NCI-H82 (cell line): ENCODE data around the gene ATXN7L3.

Source experiments
- DNase-seq: peaks from one replicate; lab custom pipeline; 2025; lab: John Stamatoyannopoulos, UW

ATXN7L3 gene

GRCh38 chr17:44218344-44219107 lies 18.8 kb upstream of the ATXN7L3 start:
- peak; percentile 97 for DNase-seq

- peak; percentile 62 for DNase-seq
Observed at GRCh38 chr17:44217738-44218343, 18.2 kb upstream of the ATXN7L3 start.

GRCh38 chr17:44216694-44217093 lies 17.0 kb upstream of the ATXN7L3 start:
- no peak for DNase-seq

- DNase-seq: no peak
Observed at GRCh38 chr17:44216173-44216572, 16.5 kb upstream of the ATXN7L3 start.

DNA sequence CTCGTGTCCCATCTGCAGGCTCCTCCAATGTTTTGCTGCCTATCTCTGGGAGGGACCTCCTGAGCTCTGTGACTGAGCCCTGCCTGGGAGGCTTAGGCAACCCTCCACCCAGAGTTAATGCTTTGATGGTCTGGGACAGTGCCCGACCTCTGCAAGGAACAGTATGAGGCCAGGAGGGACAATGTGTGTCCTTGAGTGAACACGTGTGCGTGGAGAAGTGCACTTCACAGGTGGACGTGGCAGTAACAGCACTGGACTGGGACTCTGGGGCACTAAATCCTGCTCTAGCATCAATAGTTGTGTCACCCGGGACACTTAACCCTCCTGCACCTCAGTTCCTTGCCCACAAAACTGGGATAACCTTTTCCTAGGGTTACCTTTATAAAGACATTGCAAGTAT lies 15.2 kb upstream of the ATXN7L3 start:
- DNase-seq: no peak

- DNase-seq: no peak
Observed at GRCh38 chr17:44214230-44214494, 14.5 kb upstream of the ATXN7L3 start.

DNA sequence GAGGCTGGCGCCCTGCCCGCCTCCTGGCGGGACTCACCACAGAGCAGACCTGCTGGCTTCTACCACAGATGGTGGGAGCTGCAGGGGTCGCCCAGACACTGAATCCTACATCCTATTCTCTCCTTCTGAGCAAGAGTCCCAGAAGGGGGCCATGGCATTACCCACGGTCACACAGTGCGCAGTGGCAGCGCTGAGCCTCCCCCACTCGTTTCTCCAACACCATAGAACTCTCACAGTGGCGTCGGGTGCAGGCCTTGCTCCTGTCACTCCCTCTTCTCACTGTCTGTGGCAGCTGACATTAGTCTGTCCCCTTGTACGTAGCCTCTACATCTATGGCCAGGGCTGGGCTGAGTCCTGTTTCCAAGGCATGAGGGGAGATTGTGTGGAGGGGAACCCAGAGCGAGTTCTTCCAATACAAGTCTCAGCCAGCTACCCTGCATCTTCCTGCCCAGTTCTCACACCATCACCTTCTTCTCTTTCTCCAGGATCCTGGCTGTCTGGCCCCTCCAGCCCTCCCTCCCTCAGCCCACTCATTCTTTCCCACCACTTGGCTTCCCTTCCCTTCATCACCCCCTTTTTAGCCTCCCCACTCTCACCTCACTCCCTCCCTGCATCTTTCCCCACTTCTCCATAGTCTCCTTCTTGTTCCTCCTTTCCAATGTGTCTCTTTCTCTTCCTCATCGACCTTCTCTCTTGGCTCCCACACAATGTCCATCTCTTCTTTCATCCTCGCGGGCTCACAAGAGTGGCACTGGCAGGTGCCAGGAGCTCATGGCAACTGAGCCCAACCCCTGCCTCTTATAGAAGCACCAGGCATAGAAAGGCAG lies 13.9 kb upstream of the ATXN7L3 start:
- DNase-seq: no peak

DNA sequence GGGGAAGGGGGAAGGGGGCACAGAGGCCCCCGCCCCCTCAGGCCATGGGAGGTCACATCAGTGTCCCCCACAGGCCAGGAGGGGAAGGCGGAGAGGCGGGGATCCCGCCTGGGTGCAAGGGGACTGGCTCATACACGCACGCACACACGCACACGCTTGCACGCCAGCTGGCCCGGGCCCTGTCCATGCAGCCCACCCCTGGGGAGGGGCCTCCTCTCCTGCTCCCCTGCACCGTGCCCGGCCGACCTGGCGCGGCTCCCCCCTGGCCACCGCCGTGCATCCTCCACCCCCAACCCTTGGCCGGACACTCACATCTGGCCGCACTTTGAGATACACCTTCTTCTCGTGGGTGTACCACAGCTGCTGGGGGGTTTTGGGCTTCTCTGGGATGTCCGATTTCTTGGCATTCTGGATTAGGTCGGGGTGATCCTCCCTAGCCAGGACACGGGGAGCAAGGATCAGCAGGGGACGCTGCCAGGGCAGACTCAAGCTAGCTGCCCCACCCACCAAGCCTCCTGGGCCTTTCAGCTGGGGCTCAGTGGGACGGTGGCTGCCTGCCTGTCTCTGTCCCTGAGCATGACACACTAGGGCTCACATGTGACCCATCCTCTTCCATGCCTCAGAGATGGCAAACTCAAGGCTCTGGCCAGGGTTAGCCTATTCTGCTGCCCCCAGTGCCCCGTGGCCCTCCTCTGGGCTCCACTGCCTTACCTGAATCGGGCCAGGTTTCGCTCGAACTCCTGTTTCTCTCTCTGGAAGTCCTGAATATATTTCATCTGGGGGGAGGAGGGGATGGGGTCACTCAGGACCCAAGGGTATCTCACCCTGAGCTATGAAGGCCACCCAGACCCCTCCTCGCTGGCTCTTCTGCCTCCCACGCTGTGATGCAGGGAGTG lies 13.1 kb upstream of the ATXN7L3 start:
- DNase-seq: no peak

- DNase-seq: no peak
Observed at GRCh38 chr17:44211281-44212265, 11.9 kb upstream of the ATXN7L3 start.

- DNase-seq: peak; percentile 96
Observed at GRCh38 chr17:44210342-44211192, 10.9 kb upstream of the ATXN7L3 start.

DNA sequence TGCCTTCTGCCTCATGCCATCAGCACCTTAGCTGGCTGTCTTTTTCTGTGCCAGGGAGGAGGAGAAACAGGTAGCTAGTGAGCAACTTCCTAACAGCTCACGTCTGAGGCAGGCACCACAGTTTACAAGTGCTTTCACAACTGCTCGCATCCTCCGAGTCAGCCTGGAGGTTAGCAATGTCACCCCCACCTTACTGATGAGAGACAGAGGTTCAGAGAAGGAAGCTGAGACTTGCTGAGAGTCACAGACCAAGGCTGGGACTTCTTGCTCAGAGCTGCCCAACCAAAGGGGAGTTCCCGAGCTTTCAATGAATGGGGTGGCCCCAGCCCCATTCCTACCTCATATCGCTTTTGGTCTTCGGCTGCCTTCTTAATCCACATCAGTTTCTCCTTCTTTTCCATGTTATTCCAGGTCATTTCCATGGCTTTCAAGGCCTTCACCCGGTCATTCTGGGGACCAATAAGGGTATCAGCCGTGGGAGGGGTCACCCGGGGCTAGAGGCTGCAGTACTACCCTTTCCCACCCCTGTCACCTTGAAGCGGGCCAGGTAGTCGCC lies 10.2 kb upstream of the ATXN7L3 start:
- no peak for DNase-seq

DNA sequence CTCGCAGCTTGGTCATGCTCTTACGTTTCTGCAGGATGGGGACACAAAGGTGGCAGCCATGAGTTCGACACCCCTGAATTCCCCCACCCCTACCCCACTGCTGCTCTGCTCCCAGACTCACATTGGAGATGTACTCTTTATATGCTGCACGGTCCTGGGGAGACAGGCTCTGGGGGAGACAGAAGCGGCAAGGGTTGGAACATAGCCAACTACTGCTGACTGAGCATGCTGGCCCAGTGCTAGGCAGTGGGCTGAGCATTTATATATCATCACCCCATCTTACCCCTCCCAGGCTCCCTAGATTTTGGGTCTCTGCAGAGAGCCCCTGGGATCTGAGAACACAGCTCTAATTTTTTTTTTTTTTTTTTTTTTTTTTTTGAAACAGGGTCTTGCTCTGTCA lies 8.1 kb upstream of the ATXN7L3 start:
- no peak for DNase-seq

DNA sequence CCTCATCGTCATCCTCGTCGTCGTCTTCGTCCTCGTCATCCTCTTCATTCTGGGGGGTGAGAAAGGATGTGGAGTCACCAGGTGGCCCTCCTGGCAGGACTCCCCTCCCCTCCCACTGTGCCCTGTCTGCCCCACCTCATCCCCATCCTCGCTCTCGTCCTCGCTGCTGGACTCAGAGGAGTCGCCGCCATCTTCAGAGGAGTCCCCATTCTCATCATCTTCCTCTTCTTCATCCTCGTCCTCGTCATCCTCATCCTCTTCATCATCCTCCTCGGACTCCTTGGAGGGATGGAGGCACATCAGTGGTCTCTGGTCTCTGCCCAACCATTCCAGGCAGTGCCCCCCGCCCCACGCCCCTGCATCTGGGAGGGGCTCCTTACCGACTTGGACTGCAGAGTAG lies 7.6 kb upstream of the ATXN7L3 start:
- no peak for DNase-seq

DNA sequence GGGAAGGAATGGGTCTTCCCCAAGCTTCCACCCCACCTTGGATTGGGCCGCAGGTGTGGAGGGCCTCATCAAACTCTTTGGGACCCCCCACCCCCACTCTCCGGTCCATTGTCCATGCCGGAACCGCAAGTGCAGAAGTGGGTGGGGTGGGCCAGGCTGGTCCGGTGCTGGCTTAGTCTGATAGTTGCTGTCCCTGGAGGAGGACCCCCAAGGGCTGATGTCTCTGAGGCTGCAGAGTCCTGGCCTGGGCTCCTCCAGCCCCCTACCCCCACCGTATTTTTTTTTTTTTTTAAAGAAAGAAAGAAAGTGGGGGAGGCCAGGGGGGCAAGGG lies 7.1 kb upstream of the ATXN7L3 start:
- no peak for DNase-seq

DNA sequence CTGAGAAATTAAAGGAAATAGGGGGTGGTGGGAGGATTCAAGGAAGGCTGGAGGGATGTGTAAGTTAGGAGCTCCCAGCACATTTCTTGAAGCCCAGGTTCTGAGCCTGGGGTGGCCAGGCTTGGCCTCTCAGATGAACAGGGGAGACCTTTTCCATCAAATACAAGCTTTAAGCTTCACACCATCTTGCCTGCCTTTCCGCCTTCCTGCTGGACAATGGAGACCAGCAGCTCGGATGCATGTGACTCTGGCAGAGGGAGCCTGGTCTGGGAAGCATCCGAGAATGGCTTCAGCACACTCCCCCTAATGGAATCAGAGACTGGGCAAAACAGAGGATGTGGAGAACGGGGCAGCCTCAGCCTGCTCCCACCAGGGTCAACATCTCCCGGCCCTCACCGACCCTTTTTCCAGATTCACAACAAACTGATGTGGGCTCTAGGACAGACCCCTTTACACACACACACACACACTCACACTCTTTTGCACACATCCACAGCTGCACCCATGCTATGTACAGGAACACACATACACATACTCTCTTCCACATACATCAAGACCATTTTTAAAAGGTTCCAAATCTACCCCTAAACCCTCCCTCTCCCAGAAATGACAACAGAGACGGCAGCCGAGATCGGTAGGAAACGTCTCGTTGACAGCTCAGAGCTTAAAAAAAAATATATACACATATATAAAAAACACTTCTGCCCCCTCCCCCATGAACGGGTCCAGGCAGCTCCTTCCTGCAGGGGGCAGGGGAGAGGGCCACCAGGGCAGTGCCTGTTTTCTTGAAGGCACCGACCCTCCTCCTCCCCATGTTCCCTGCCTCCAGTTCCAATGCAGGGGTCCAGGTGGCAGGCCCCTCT lies 6.5 kb upstream of the ATXN7L3 start:
- no peak for DNase-seq

DNA sequence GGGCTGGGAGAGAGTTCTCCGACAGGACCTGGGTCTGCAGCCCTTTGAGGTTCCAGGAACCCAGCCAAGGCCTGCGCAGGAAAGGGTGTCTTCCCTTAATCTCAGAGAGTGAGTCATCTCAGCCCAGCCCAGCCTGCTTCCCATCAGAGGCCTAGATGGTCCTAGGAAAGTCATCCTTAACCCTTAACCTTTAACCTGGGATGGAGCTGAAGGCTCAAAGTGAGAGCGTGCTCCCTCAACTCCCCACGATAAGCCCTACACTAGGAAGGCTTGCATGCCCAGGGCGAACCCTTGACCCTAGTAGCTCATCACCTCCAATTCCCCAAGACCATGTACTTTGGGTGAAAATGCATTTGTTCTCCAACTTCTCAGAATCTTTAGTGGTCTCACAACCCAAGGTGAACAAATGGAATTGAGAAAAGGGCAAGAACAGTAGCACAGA lies 4.8 kb upstream of the ATXN7L3 start:
- no peak for DNase-seq

GRCh38 chr17:44203731-44204440 lies 4.2 kb upstream of the ATXN7L3 start:
- peak; percentile 89 for DNase-seq

DNA sequence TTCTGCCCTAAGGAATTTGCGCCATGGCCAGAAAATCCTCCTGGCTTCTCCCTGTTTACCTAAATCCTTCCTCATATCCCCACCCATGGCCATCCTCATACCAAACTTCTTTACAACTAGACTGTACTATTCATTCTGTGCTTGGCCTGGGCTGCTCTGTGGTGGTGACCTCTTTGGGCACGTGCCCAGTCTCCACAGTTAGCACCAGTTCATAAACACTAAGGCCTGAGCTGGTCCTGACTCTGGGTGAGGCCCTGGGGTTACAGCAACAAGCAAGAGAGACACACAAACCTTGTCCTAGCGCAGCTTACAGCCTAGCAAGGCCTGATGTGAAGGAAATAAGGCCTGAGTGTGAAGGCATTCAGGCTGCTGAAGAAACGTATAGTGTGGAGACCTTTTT lies 3.1 kb upstream of the ATXN7L3 start:
- no peak for DNase-seq
